WTC11 (cell line): Measurements from ENCODE around the gene CCDC9. TPM values are rescaled to one million over a fixed set of nuclear protein-coding genes. Genes with fewer than 3 reads are reported as not detected.
"Not testable (repeated sequence)": the region's sequence is repeated elsewhere in the genome, so short reads cannot be mapped to it uniquely, and the experiment has no call there.

Experiments used
- ATAC-seq: fragments of 200-7000 bp; cut with Tn5 transposase; 2 replicates; pipeline ENCODE4 v1.10.0; 2021; ENCODE audit warnings: mild to moderate bottlenecking, moderate library complexity
- CTCF ChIA-PET: fragments of 300-600 bp; sonication (Branson Sonifier 250); formaldehyde crosslinking; loops from one replicate; lab custom pipeline; 2021; ENCODE audit warnings: antibody characterized with exemption; lab: Charles Lee
- POLR2A ChIA-PET: fragments of 350-600 bp; sonication (Branson Sonifier 250); formaldehyde crosslinking; loops from one replicate; lab custom pipeline; 2021; ENCODE audit warnings: antibody characterized with exemption; lab: Charles Lee
- DNase-seq: peaks from one replicate; pipeline ENCODE4 v3.0.0; 2021; ENCODE audit warnings: low spot score
- H3K27ac Mint-ChIP-seq: 2 replicates; pipeline ENCODE4 v1.8.0; 2021; ENCODE audit warnings: mixed read lengths
- H3K27me3 Mint-ChIP-seq: 2 replicates; pipeline ENCODE4 v1.8.0; 2021; ENCODE audit warnings: low read depth, mild to moderate bottlenecking, moderate library complexity, mixed read lengths
- H3K36me3 Mint-ChIP-seq: 2 replicates; pipeline ENCODE4 v1.8.0; 2021; ENCODE audit warnings: mixed read lengths
- H3K4me1 Mint-ChIP-seq: 2 replicates; pipeline ENCODE4 v1.8.0; 2022; ENCODE audit warnings: mixed read lengths
- H3K4me3 Mint-ChIP-seq: 2 replicates; pipeline ENCODE4 v1.8.0; 2021; ENCODE audit warnings: mild to moderate bottlenecking, moderate library complexity, mixed read lengths
- H3K9me3 Mint-ChIP-seq: 2 replicates; pipeline ENCODE4 v1.8.0; 2021; ENCODE audit warnings: mixed read lengths
- ATF3 ChIP-seq: sonication (generic); formaldehyde crosslinking; conservative IDR thresholded peaks from 2 replicates; pipeline ENCODE4 v1.8.1; 2022; ENCODE audit warnings: mild to moderate bottlenecking, missing genetic modification reagents
- FOXK1 ChIP-seq: sonication (generic); formaldehyde crosslinking; IDR thresholded peaks from 2 replicates; pipeline ENCODE4 v1.8.0; 2022; ENCODE audit warnings: mild to moderate bottlenecking, moderate library complexity, missing genetic modification reagents
- GTF2I ChIP-seq: fragments of 250-450 bp; sonication (Bioruptor Pico); conservative IDR thresholded peaks from 2 replicates; pipeline ENCODE4 v1.4.0; 2021; ENCODE audit warnings: mild to moderate bottlenecking
- TCF7 ChIP-seq: sonication (generic); formaldehyde crosslinking; IDR thresholded peaks from 2 replicates; pipeline ENCODE4 v1.8.0; 2022; ENCODE audit warnings: mild to moderate bottlenecking, low read depth, missing genetic modification reagents, moderate library complexity
- ZNF121 ChIP-seq: sonication (generic); formaldehyde crosslinking; IDR thresholded peaks from 2 replicates; pipeline ENCODE4 v1.8.0; 2023; ENCODE audit warnings: missing genetic modification reagents
- ZNF232 ChIP-seq: sonication (generic); formaldehyde crosslinking; IDR thresholded peaks from 2 replicates; pipeline ENCODE4 v1.8.0; 2022; ENCODE audit warnings: mild to moderate bottlenecking, missing genetic modification reagents
- ZNF396 ChIP-seq: fragments of 250-450 bp; sonication (Bioruptor Pico); IDR thresholded peaks from 2 replicates; pipeline ENCODE4 v1.8.0; 2021; ENCODE audit warnings: mild to moderate bottlenecking, moderate library complexity, borderline replicate concordance
- ZNF671 ChIP-seq: fragments of 250-450 bp; sonication (Bioruptor Pico); IDR thresholded peaks from 2 replicates; pipeline ENCODE4 v1.8.0; 2021; ENCODE audit warnings: mild to moderate bottlenecking
- total RNA-seq: library from RNA; stranded (reverse); gene quantifications from 3 replicates; pipeline ENCODE4 v1.2.3, GENCODE V29; 2021
- TF ChIP-seq, protein P1 (sequence below): sonication (generic); formaldehyde crosslinking; IDR thresholded peaks from 2 replicates; pipeline ENCODE4 v1.8.1; 2022; ENCODE audit warnings: mild to moderate bottlenecking, missing genetic modification reagents, moderate library complexity, borderline replicate concordance
- TF ChIP-seq, protein P2 (sequence below): fragments of 200-600 bp; IDR thresholded peaks from 2 replicates; pipeline ENCODE4 v1.8.0; 2022; ENCODE audit warnings: antibody characterized with exemption
- TF ChIP-seq, protein P3 (sequence below): sonication (generic); formaldehyde crosslinking; IDR thresholded peaks from 2 replicates; pipeline ENCODE4 v1.8.1; 2022; ENCODE audit warnings: missing genetic modification reagents, borderline replicate concordance
- TF ChIP-seq, protein P4 (sequence below): sonication (generic); formaldehyde crosslinking; IDR thresholded peaks from 2 replicates; pipeline ENCODE4 v1.8.1; 2023; ENCODE audit warnings: mild to moderate bottlenecking, missing genetic modification reagents

Gene CCDC9
- total RNA-seq, 1 experiment from 2014 or later: 37.7 TPM

- Mint-ChIP-seq H3K4me3 (no peak overlapping the region), H3K36me3 (peaks cover 4% of the 10 kb centered on the region; the same call in 1 of the 2 replicates), H3K4me1 (peaks cover under 1% of the 10 kb centered on the region), H3K27ac (no peak overlapping the region), H3K27me3 (no peaks in the 10 kb centered on the region), H3K9me3 (peaks cover 9% of the 10 kb centered on the region)
- CTCF ChIA-PET: interaction anchor here (0.9 to 2.5 kb wide), 7 partner anchors 10 to 144 kb away, joined by 3 to 18 read pairs (median 5); partner anchors contain the start of genes CCDC9, DHX34 and INAFM1
- DNase-seq: no peak
- TF ChIP-seq, protein P1, sequence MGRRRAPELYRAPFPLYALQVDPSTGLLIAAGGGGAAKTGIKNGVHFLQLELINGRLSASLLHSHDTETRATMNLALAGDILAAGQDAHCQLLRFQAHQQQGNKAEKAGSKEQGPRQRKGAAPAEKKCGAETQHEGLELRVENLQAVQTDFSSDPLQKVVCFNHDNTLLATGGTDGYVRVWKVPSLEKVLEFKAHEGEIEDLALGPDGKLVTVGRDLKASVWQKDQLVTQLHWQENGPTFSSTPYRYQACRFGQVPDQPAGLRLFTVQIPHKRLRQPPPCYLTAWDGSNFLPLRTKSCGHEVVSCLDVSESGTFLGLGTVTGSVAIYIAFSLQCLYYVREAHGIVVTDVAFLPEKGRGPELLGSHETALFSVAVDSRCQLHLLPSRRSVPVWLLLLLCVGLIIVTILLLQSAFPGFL (CRISPR knock-in tag): no peak
- TF ChIP-seq ZNF232 (CRISPR knock-in tag): no peak
- TF ChIP-seq, protein P2, sequence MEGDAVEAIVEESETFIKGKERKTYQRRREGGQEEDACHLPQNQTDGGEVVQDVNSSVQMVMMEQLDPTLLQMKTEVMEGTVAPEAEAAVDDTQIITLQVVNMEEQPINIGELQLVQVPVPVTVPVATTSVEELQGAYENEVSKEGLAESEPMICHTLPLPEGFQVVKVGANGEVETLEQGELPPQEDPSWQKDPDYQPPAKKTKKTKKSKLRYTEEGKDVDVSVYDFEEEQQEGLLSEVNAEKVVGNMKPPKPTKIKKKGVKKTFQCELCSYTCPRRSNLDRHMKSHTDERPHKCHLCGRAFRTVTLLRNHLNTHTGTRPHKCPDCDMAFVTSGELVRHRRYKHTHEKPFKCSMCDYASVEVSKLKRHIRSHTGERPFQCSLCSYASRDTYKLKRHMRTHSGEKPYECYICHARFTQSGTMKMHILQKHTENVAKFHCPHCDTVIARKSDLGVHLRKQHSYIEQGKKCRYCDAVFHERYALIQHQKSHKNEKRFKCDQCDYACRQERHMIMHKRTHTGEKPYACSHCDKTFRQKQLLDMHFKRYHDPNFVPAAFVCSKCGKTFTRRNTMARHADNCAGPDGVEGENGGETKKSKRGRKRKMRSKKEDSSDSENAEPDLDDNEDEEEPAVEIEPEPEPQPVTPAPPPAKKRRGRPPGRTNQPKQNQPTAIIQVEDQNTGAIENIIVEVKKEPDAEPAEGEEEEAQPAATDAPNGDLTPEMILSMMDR: peak; percentile 85
- TF ChIP-seq ATF3 (CRISPR knock-in tag): no peak
- POLR2A ChIA-PET: no interaction called here
- peak; percentile 54 for ATAC-seq
These were observed 28.1 kb downstream of the CCDC9 start for GRCh38 chr19:47284324-47284899.

DNA sequence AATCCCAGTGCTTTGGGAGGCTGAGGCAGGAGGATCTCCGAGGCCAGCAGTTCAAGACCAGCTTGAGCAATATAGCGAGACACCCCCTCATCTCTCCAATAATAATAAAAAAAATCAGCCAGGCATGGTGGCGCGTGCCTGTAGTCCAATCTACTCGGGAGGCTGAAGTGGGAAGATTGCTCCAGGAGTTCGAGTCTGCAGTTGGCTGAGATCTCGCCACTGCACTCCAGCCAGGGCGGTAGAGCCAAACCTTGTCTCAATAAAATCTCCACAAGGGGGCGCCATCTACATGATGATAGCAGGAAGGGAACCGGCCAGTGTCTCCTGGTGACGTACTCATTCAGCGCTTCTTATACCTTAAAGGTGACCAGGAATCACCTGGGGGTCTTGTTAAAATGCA lies 39.7 kb downstream of the CCDC9 start:
- H3K36me3 Mint-ChIP-seq: no peaks in the 10 kb centered on the region
- CTCF ChIA-PET: interaction anchor here (0.6 to 2.5 kb wide), 9 partner anchors 11 to 912 kb away, joined by 3 to 18 read pairs (median 4); partner anchors contain the start of gene DHX34

GRCh38 chr19:47300867-47301266 lies 44.5 kb downstream of the CCDC9 start:
- not testable (repeated sequence) for H3K4me3 Mint-ChIP-seq, DNase-seq, H3K4me1 Mint-ChIP-seq

More for the DNA sequence above, 39.7 kb downstream of the CCDC9 start:
- no peak for TF ChIP-seq TCF7 (CRISPR knock-in tag)
- no peak for TF ChIP-seq FOXK1 (CRISPR knock-in tag)
- TF ChIP-seq ZNF121 (CRISPR knock-in tag): no peak
- TF ChIP-seq ZNF671 (CRISPR knock-in tag): no peak
- TF ChIP-seq, protein P3, sequence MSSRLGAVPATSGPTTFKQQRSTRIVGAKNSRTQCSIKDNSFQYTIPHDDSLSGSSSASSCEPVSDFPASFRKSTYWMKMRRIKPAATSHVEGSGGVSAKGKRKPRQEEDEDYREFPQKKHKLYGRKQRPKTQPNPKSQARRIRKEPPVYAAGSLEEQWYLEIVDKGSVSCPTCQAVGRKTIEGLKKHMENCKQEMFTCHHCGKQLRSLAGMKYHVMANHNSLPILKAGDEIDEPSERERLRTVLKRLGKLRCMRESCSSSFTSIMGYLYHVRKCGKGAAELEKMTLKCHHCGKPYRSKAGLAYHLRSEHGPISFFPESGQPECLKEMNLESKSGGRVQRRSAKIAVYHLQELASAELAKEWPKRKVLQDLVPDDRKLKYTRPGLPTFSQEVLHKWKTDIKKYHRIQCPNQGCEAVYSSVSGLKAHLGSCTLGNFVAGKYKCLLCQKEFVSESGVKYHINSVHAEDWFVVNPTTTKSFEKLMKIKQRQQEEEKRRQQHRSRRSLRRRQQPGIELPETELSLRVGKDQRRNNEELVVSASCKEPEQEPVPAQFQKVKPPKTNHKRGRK: no peak
- TF ChIP-seq ZNF396: no peak
- TF ChIP-seq, protein P4, sequence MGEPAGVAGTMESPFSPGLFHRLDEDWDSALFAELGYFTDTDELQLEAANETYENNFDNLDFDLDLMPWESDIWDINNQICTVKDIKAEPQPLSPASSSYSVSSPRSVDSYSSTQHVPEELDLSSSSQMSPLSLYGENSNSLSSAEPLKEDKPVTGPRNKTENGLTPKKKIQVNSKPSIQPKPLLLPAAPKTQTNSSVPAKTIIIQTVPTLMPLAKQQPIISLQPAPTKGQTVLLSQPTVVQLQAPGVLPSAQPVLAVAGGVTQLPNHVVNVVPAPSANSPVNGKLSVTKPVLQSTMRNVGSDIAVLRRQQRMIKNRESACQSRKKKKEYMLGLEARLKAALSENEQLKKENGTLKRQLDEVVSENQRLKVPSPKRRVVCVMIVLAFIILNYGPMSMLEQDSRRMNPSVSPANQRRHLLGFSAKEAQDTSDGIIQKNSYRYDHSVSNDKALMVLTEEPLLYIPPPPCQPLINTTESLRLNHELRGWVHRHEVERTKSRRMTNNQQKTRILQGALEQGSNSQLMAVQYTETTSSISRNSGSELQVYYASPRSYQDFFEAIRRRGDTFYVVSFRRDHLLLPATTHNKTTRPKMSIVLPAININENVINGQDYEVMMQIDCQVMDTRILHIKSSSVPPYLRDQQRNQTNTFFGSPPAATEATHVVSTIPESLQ: no peak
- TF ChIP-seq, protein P2: peak; percentile 80
- 0 out of 2 replicates have a peak, but pooled peaks have one; percentile 19 for TF ChIP-seq GTF2I (CRISPR knock-in tag)
- Mint-ChIP-seq H3K27me3 (no peaks in the 10 kb centered on the region), H3K9me3 (no peaks in the 10 kb centered on the region), H3K4me1 (peaks cover 7% of the 10 kb centered on the region), H3K27ac (no peak overlapping the region), H3K4me3 (no peak overlapping the region)
- ATAC-seq (peak; percentile 97), DNase-seq (peak; percentile 88)
- POLR2A ChIA-PET: no interaction called here

More at GRCh38 chr19:47300867-47301266, 44.5 kb downstream of the CCDC9 start:
- CTCF ChIA-PET: interaction anchor here (0.6 to 1.2 kb wide), 2 partner anchors 14 to 48 kb away, joined by 3 to 8 read pairs; partner anchors contain the start of gene DHX34
- H3K27ac Mint-ChIP-seq, H3K9me3 Mint-ChIP-seq, POLR2A ChIA-PET, H3K36me3 Mint-ChIP-seq, H3K27me3 Mint-ChIP-seq, ATAC-seq: not testable (repeated sequence)
